OCI-LY7 (cell line): ENCODE measurements around the gene SLAMF7. TPM values are rescaled to one million over a fixed set of nuclear protein-coding genes. Genes with fewer than 3 reads are reported as not detected.

Experiments
- BruUV-seq: library from RNA; stranded (reverse); fragments of 400-500 nt; replicated peaks from 2 replicates; lab custom pipeline; 2021; lab: Mats Ljungman, UMichigan
- CTCF ChIA-PET: fragments of 300-600 bp; sonication (Branson Sonifier 250); formaldehyde crosslinking; loops from one replicate; lab custom pipeline; 2022; ENCODE audit warnings: antibody characterized with exemption; ENCODE audit not compliant: unreplicated experiment; lab: Charles Lee
- POLR2A ChIA-PET: fragments of 300-600 bp; sonication (Branson Sonifier 250); formaldehyde crosslinking; loops from one replicate; lab custom pipeline; 2022; ENCODE audit warnings: antibody characterized with exemption; lab: Charles Lee
- DNase-seq: peaks from one replicate; pipeline ENCODE4 v3.0.0-alpha.2; 2015; ENCODE audit warnings: low spot score
- H2AFZ ChIP-seq: fragments of 200-600 bp; sonication (generic), shearing (Covaris generic); 2 replicates; pipeline ENCODE4 v1.6.1; 2014; ENCODE audit warnings: mild to moderate bottlenecking, antibody characterized with exemption, low read length, moderate library complexity
- H3K27ac ChIP-seq: fragments of 200-600 bp; sonication (generic); 2 replicates; pipeline ENCODE4 v1.5.1; 2014; ENCODE audit warnings: mixed run types, low read depth, mild to moderate bottlenecking, moderate library complexity, low read length, inconsistent platforms; ENCODE audit not compliant: poor library complexity, severe bottlenecking
- H3K36me3 ChIP-seq: fragments of 200-600 bp; sonication (generic); 2 replicates; pipeline ENCODE4 v1.6.1; 2014; ENCODE audit warnings: mild to moderate bottlenecking, antibody characterized with exemption, low read length, moderate library complexity, mixed read lengths; ENCODE audit not compliant: insufficient read depth
- H3K4me1 ChIP-seq: fragments of 200-600 bp; sonication (generic); 2 replicates; pipeline ENCODE4 v1.5.1; 2014; ENCODE audit warnings: mild to moderate bottlenecking, low read length; ENCODE audit not compliant: insufficient read depth, poor library complexity, severe bottlenecking
- H3K4me2 ChIP-seq: fragments of 200-600 bp; sonication (generic); 2 replicates; pipeline ENCODE4 v1.6.1; 2014; ENCODE audit warnings: mild to moderate bottlenecking, low read length
- H3K4me3 ChIP-seq: fragments of 200-600 bp; sonication (generic); 2 replicates; pipeline ENCODE4 v1.5.1; 2014; ENCODE audit warnings: mild to moderate bottlenecking, low read depth, low read length; ENCODE audit not compliant: poor library complexity, severe bottlenecking
- H3K79me2 ChIP-seq: fragments of 200-600 bp; sonication (generic); 2 replicates; pipeline ENCODE4 v1.6.1; 2016; ENCODE audit warnings: low read depth, mild to moderate bottlenecking, low read length, moderate library complexity, mixed read lengths; ENCODE audit not compliant: insufficient read depth
- H3K9me2 ChIP-seq: fragments of 200-600 bp; sonication (generic); 2 replicates; pipeline ENCODE4 v1.6.1; 2016; ENCODE audit warnings: mild to moderate bottlenecking, low read length, mixed read lengths; ENCODE audit not compliant: insufficient read depth
- H3K9me3 ChIP-seq: fragments of 200-600 bp; sonication (generic); 2 replicates; pipeline ENCODE4 v1.6.1; 2014; ENCODE audit warnings: mild to moderate bottlenecking, mixed run types, low read length, mixed read lengths
- H4K20me1 ChIP-seq: fragments of 200-600 bp; sonication (generic); 2 replicates; pipeline ENCODE4 v1.6.1; 2014; ENCODE audit warnings: mild to moderate bottlenecking, antibody characterized with exemption, low read length, moderate library complexity, mixed read lengths; ENCODE audit not compliant: insufficient read depth
- CTCF ChIP-seq: fragments of 200-600 bp; sonication (generic); conservative IDR thresholded peaks from 2 replicates; pipeline ENCODE4 v1.5.1; 2014; ENCODE audit warnings: mild to moderate bottlenecking, antibody characterized with exemption, low read length, moderate library complexity, mixed read lengths
- EZH2phosphoT487 ChIP-seq: fragments of 200-600 bp; sonication (generic); IDR thresholded peaks from 2 replicates; pipeline ENCODE4 v1.6.1; 2018; ENCODE audit warnings: low read depth, borderline replicate concordance, mild to moderate bottlenecking, mixed run types, antibody characterized with exemption, low read length, moderate library complexity, mixed read lengths
- intact Hi-C: fragments of 100-400 bp; cut with micrococcal nuclease; formaldehyde crosslinking; loops from one replicate; pipeline ENCODE4 v1.10.0; 2022; ENCODE audit not compliant: unreplicated experiment
- total RNA-seq, 2 experiments: library from RNA; depleted of rRNA in 1 of 2; stranded (reverse); fragments of >200 nt in 1 of 2; shearing (Covaris generic) in 1 of 2; gene quantifications; 2 replicates each; pipeline ENCODE4 v1.2.3, GENCODE V29; 2014 to 2022

Gene SLAMF7
- total RNA-seq, 2 experiments from 2014 or later = not detected

GRCh38 chr1:160710517-160711252, 28.4 kb upstream of the SLAMF7 start:
- peaks cover 69% of the 10 kb centered on the region for H3K4me1 ChIP-seq
- no TSS peak for BruUV-seq
- peak overlapping the region; percentile 98 for H3K27ac ChIP-seq
- peaks cover 79% of the 10 kb centered on the region for H3K79me2 ChIP-seq
- peak; percentile 38 for DNase-seq
- TF ChIP-seq EZH2phosphoT487 = no peak
- no peak for TF ChIP-seq CTCF
- peaks cover 35% of the 10 kb centered on the region for H3K36me3 ChIP-seq
- H3K9me2 ChIP-seq = no peaks in the 10 kb centered on the region
- intact Hi-C loops = loop anchor here (1.0 to 2.0 kb wide), 3 partner anchors 36 to 188 kb away; partner anchors contain the start of gene SLAMF6
- H2AFZ ChIP-seq = no peak overlapping the region; the same call in 1 of the 2 replicates
- ChIA-PET CTCF (interaction anchor here (0.9 to 1.3 kb wide), 2 partner anchors 12 to 36 kb away, joined by 3 to 7 read pairs; no protein-coding TSS in a partner anchor), POLR2A (interaction anchor here (0.5 to 2.1 kb wide), 8 partner anchors 8 to 173 kb away, joined by 3 to 18 read pairs (median 4); partner anchors contain the start of genes CD84 and LY9)
- H3K4me3 ChIP-seq = peak overlapping the region; percentile 77
- no peaks in the 10 kb centered on the region for H3K9me3 ChIP-seq
- peak overlapping the region; percentile 92 for H3K4me2 ChIP-seq
- H4K20me1 ChIP-seq = 0 out of 2 replicates have a peak, but pooled peaks cover under 1% of the 10 kb centered on the region

GRCh38 chr1:160711276-160711601, 27.8 kb upstream of the SLAMF7 start:
- Histone ChIP-seq H3K27ac (peak overlapping the region; percentile 98), H2AFZ (peak overlapping the region; percentile 73; the same call in 1 of the 2 replicates)

More at GRCh38 chr1:160711276-160711601, 27.8 kb upstream of the SLAMF7 start:
- TSS peak; percentile 55 for BruUV-seq
- Histone ChIP-seq H3K9me2 (no peaks in the 10 kb centered on the region), H3K36me3 (peaks cover 31% of the 10 kb centered on the region), H3K79me2 (peaks cover 74% of the 10 kb centered on the region), H3K4me3 (peak overlapping the region; percentile 77), H3K9me3 (no peaks in the 10 kb centered on the region), H3K4me2 (peak overlapping the region; percentile 92), H4K20me1 (no peaks in the 10 kb centered on the region), H3K4me1 (peaks cover 66% of the 10 kb centered on the region)
- ChIA-PET CTCF (interaction anchor here (0.9 to 1.3 kb wide), 2 partner anchors 12 to 37 kb away, joined by 3 to 7 read pairs; no protein-coding TSS in a partner anchor), POLR2A (interaction anchor here (0.6 to 2.5 kb wide), 8 partner anchors 8 to 173 kb away, joined by 3 to 18 read pairs (median 4); partner anchors contain the start of genes CD84 and LY9)
- no peak for TF ChIP-seq CTCF
- TF ChIP-seq EZH2phosphoT487 = no peak
- peak; percentile 16 for DNase-seq
- intact Hi-C loops = loop anchor here (2.0 kb wide), 2 partner anchors 58 to 188 kb away; partner anchors contain the start of gene SLAMF6
